A673 (cell line): ENCODE measurements around the gene SRGAP2C.
"Not testable (repeated sequence)": the region's sequence is repeated elsewhere in the genome, so short reads cannot be mapped to it uniquely, and the experiment has no call there.

Source experiments
- EZH2 ChIP-seq: fragments of 200-600 bp; sonication (generic); IDR thresholded peaks from 2 replicates; pipeline ENCODE4 v1.6.1; 2017; ENCODE audit warnings: borderline replicate concordance, low read depth, mild to moderate bottlenecking, mixed read lengths, antibody characterized with exemption, low read length; ENCODE audit not compliant: poor library complexity, severe bottlenecking
- TF ChIP-seq, protein P1 (sequence below): fragments of 300-800, 200-600 bp; sonication (generic); conservative IDR thresholded peaks from 2 replicates; pipeline ENCODE4 v1.5.1; 2017; ENCODE audit warnings: low read depth, mild to moderate bottlenecking, antibody characterized with exemption, low read length, moderate library complexity, mixed read lengths

DNA sequence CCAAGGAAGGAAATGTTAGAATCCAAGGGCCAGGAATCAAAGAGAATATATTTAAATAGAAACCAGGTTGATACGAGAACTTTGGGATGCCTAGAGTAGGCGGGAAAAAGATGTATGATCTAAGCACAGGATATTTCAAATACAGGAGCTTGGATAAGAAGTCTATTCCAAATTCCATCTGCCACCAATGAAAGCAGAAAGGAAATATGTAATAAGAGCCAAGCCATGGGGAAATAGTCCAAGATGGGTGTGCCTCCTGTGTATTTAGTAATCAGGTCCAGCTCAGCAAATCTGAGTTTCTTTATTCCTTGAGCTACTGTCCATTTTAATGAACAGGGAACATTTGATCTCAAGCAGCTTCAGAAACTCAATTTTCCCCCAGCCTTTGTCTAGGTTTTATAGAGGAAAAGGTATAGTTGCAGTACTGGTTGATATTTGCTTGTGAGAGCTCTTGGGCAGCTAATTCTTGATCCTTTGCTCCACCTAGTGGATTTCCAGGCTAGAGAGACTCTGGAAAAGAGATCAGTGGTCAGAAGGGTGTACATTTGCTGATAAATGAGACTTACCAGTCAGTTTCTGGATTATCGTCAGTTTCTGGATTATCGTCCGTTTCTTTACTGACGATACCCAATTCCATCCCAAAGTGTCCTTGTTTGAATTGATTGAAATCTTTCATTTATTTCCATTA is 29.0 kb upstream of the SRGAP2C start:
- TF ChIP-seq, protein P1, sequence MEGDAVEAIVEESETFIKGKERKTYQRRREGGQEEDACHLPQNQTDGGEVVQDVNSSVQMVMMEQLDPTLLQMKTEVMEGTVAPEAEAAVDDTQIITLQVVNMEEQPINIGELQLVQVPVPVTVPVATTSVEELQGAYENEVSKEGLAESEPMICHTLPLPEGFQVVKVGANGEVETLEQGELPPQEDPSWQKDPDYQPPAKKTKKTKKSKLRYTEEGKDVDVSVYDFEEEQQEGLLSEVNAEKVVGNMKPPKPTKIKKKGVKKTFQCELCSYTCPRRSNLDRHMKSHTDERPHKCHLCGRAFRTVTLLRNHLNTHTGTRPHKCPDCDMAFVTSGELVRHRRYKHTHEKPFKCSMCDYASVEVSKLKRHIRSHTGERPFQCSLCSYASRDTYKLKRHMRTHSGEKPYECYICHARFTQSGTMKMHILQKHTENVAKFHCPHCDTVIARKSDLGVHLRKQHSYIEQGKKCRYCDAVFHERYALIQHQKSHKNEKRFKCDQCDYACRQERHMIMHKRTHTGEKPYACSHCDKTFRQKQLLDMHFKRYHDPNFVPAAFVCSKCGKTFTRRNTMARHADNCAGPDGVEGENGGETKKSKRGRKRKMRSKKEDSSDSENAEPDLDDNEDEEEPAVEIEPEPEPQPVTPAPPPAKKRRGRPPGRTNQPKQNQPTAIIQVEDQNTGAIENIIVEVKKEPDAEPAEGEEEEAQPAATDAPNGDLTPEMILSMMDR = peak; percentile 22; the same call in 1 of the 2 replicates
- not testable (repeated sequence) for TF ChIP-seq EZH2
